Mesenchymal stem cell (in vitro differentiated cells and primary cell): ENCODE results near the gene BPIFB6.

Source experiments
- DNase-seq: peaks from one replicate; pipeline ENCODE4 v3.0.0-alpha.2; 2013
- H2AFZ ChIP-seq: one replicate; pipeline ENCODE4 v1.6.1; 2013; ENCODE audit warnings: low read depth, mild to moderate bottlenecking, control low read depth, inconsistent platforms, low read length, moderate library complexity
- H2AK5ac ChIP-seq: 2 replicates; pipeline ENCODE4 v1.6.1; 2013; ENCODE audit warnings: low read length, moderate library complexity, mild to moderate bottlenecking, inconsistent platforms; ENCODE audit not compliant: severe bottlenecking
- H2BK120ac ChIP-seq: one replicate; pipeline ENCODE4 v1.6.1; 2013; ENCODE audit warnings: low read depth, mild to moderate bottlenecking, inconsistent platforms, low read length, moderate library complexity
- H2BK12ac ChIP-seq, 2 experiments: one replicate each; pipeline ENCODE4 v1.6.1; 2013; ENCODE audit warnings: inconsistent platforms in 2 of 2, low read length in 2 of 2, mild to moderate bottlenecking in 2 of 2, moderate library complexity in 2 of 2, control low read depth in 1 of 2
- H2BK15ac ChIP-seq: one replicate; pipeline ENCODE4 v1.6.1; 2013; ENCODE audit warnings: mild to moderate bottlenecking, low read depth, inconsistent platforms; ENCODE audit not compliant: poor library complexity, severe bottlenecking
- H2BK5ac ChIP-seq: 2 replicates; pipeline ENCODE4 v1.6.1; 2013; ENCODE audit warnings: low read depth, mild to moderate bottlenecking, low read length, control low read depth, inconsistent platforms; ENCODE audit not compliant: poor library complexity, severe bottlenecking
- H3K14ac ChIP-seq, 2 experiments: one replicate each; pipeline ENCODE4 v1.6.1; 2013; ENCODE audit warnings: inconsistent platforms in 2 of 2, low read length in 2 of 2, control low read depth in 1 of 2, mild to moderate bottlenecking in 1 of 2, moderate library complexity in 1 of 2
- H3K18ac ChIP-seq, 2 experiments: one replicate each; pipeline ENCODE4 v1.6.1; 2013; ENCODE audit warnings: inconsistent platforms in 2 of 2, low read length in 2 of 2, control low read depth in 1 of 2, low read depth in 1 of 2, mild to moderate bottlenecking in 1 of 2
- H3K23ac ChIP-seq, 2 experiments: one replicate each; pipeline ENCODE4 v1.6.1; 2013; ENCODE audit warnings: inconsistent platforms in 2 of 2, low read length in 2 of 2, mild to moderate bottlenecking in 2 of 2, moderate library complexity in 2 of 2, control low read depth in 1 of 2
- H3K27ac ChIP-seq: 2 replicates; pipeline ENCODE4 v1.5.1; 2013; ENCODE audit warnings: mild to moderate bottlenecking, moderate library complexity, low read length, control low read depth, inconsistent platforms; ENCODE audit not compliant: poor library complexity, severe bottlenecking
- H3K27me3 ChIP-seq, 2 experiments: 2 replicates each; pipeline versions ENCODE4 v1.6.1 to v1.7.0; 2013; ENCODE audit warnings: low read length in 2 of 2, mild to moderate bottlenecking in 2 of 2, moderate library complexity in 2 of 2, control low read depth in 1 of 2, inconsistent platforms in 1 of 2; ENCODE audit not compliant: control insufficient read depth in 1 of 2, insufficient read depth in 1 of 2
- H3K36me3 ChIP-seq, 2 experiments: 2 replicates each; pipeline versions ENCODE4 v1.6.1 to v1.7.0; 2013; ENCODE audit warnings: low read length in 2 of 2, control low read depth in 1 of 2, inconsistent platforms in 1 of 2, low read depth in 1 of 2, mild to moderate bottlenecking in 1 of 2; ENCODE audit not compliant: insufficient read depth in 2 of 2, control insufficient read depth in 1 of 2
- H3K4ac ChIP-seq, 2 experiments: one replicate each; pipeline ENCODE4 v1.6.1; 2013; ENCODE audit warnings: inconsistent platforms in 2 of 2, low read length in 2 of 2, mild to moderate bottlenecking in 2 of 2, moderate library complexity in 2 of 2, control low read depth in 1 of 2, low read depth in 1 of 2
- H3K4me1 ChIP-seq: 2 replicates; pipeline ENCODE4 v1.6.1; 2013; ENCODE audit warnings: low read depth, low read length, control low read depth; ENCODE audit not compliant: control insufficient read depth, insufficient read depth
- H3K4me2 ChIP-seq: 2 replicates; pipeline ENCODE4 v1.6.1; 2013; ENCODE audit warnings: low read length, mild to moderate bottlenecking, inconsistent platforms; ENCODE audit not compliant: poor library complexity, severe bottlenecking
- H3K4me3 ChIP-seq, 2 experiments: 2 replicates each; pipeline versions ENCODE4 v1.5.1 to v1.7.0; 2013; ENCODE audit warnings: low read length in 2 of 2, mild to moderate bottlenecking in 2 of 2, control low read depth in 1 of 2, low read depth in 1 of 2; ENCODE audit not compliant: insufficient read depth in 1 of 2
- H3K79me1 ChIP-seq: replicated peaks from 2 replicates; pipeline ENCODE4 v1.6.1; 2013; ENCODE audit warnings: mild to moderate bottlenecking, control low read depth, low read length, inconsistent platforms; ENCODE audit not compliant: poor library complexity, severe bottlenecking
- H3K9ac ChIP-seq: 2 replicates; pipeline ENCODE4 v1.7.0; 2013; ENCODE audit warnings: mild to moderate bottlenecking, low read length, moderate library complexity
- H3K9me3 ChIP-seq: 2 replicates; pipeline ENCODE4 v1.7.0; 2013; ENCODE audit warnings: mild to moderate bottlenecking, low read length; ENCODE audit not compliant: control insufficient read depth
- H4K8ac ChIP-seq: one replicate; pipeline ENCODE4 v1.6.1; 2013; ENCODE audit warnings: inconsistent platforms, mild to moderate bottlenecking, low read length, moderate library complexity
- H4K91ac ChIP-seq: one replicate; pipeline ENCODE4 v1.6.1; 2013; ENCODE audit warnings: mild to moderate bottlenecking, low read length, inconsistent platforms
- WGBS: methylation state at CpG from one replicate; pipeline ENCODE4 v1.1.7; 2013; ENCODE audit warnings: mixed read lengths; 5-methylcytosine and 5-hydroxymethylcytosine counted together

The BPIFB6 gene

DNA sequence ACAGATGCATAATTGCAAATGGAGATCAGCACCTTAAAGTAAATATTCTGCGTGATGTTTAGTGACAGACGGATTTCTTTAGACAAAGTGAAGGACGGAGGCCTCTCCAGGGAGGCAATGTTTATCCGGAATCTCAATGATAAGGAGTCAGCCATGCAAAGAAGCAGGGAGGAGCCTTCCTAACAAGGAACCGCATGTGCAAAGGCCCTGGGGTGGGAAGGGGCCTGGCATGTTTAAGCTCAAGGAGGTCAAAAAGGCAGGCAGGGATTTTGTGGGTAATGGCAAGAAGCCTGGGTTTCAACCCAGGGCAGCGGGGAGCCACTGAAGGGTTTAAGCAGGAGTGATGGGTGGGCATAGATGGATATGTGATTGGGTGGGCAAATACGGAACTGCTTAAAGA, 22.9 kb downstream of the BPIFB6 start:
- H3K14ac ChIP-seq: no peak overlapping the region
- DNase-seq: no peak
- no peak overlapping the region for H2BK5ac ChIP-seq
- no peak overlapping the region for H3K9ac ChIP-seq
- no peak overlapping the region for H3K27ac ChIP-seq
- no peaks in the 10 kb centered on the region for H3K4me1 ChIP-seq
- H3K36me3 ChIP-seq: no peaks in the 10 kb centered on the region
- no peak overlapping the region for H4K91ac ChIP-seq
- H3K4me2 ChIP-seq: no peak overlapping the region
- H4K8ac ChIP-seq: no peak overlapping the region
- no peaks in the 10 kb centered on the region for H3K9me3 ChIP-seq
- no peak overlapping the region for H3K18ac ChIP-seq
- no peak overlapping the region for H2BK120ac ChIP-seq
- no peak overlapping the region for H2BK15ac ChIP-seq
- H3K27me3 ChIP-seq: peaks cover 26 to 61% of the 10 kb centered on the region in 2 experiments
- H2BK12ac ChIP-seq: no peak overlapping the region
- WGBS: 82% methylated on average over 6 of the region's 7 CpGs
- H3K79me1 ChIP-seq: no peaks in the 10 kb centered on the region
- H2AFZ ChIP-seq: no peak overlapping the region
- H3K23ac ChIP-seq: no peak overlapping the region
- no peak overlapping the region for H3K4ac ChIP-seq
- H3K4me3 ChIP-seq: no peak overlapping the region
- H2AK5ac ChIP-seq: no peak overlapping the region

DNA sequence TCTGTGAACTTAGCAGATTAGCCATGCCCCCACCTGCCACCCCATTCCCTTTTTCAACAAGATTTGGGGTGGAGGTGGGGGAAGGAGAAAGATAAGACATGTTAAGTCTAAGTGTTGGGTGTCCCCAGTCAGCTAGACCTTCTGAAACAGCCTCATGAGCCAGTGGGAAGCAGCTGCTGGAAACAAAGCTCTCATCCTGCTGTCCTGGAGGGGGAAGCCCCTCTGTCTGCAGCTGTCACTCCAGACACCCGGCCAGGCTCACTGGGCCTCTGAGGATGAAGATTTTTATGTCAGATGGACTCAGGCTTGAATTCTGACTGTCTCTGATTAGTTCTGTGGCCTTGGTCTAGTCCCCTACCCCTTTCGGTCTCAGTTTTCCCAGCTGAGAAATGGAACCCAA, 23.3 kb downstream of the BPIFB6 start:
- 84% methylated on average over 2 of the region's 2 CpGs for WGBS
- Histone ChIP-seq H3K23ac (no peak overlapping the region), H3K18ac (no peak overlapping the region), H3K9ac (no peak overlapping the region), H2BK120ac (no peak overlapping the region), H3K14ac (no peak overlapping the region), H3K4me3 (no peak overlapping the region), H3K4me1 (no peaks in the 10 kb centered on the region), H2AFZ (no peak overlapping the region), H2BK5ac (no peak overlapping the region), H2BK15ac (no peak overlapping the region), H3K4ac (no peak overlapping the region), H3K36me3 (no peaks in the 10 kb centered on the region), H3K27ac (no peak overlapping the region), H4K8ac (no peak overlapping the region), H2AK5ac (no peak overlapping the region), H3K9me3 (no peaks in the 10 kb centered on the region), H3K79me1 (no peaks in the 10 kb centered on the region), H3K27me3 (peaks cover 26 to 65% of the 10 kb centered on the region in 2 experiments), H2BK12ac (no peak overlapping the region), H4K91ac (no peak overlapping the region), H3K4me2 (no peak overlapping the region)
- DNase-seq: no peak

DNA sequence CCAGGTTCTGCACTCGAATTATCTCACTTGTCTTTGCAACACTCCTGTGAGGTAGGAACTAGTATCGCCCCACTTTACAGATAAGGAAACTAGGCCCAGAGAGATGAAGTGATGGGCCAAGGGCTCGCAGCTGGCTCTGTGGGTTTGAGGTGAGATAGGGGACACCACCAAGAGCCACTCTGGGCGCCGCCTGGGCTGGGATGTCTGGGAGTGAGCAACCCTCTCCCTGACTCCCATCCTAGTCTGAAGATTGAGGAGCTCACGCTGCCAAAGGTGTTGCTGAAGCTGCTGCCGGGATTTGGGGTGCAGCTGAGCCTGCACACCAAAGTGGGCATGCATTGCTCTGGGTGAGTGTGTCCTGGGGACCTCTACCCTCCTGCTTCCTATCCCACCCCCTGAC, 27.7 kb downstream of the BPIFB6 start:
- no peaks in the 10 kb centered on the region for H3K36me3 ChIP-seq
- H4K8ac ChIP-seq: no peak overlapping the region
- no peak overlapping the region for H2BK120ac ChIP-seq
- 73% methylated on average over 7 of the region's 7 CpGs for WGBS
- no peak for DNase-seq
- no peak overlapping the region for H4K91ac ChIP-seq
- no peak overlapping the region for H3K4me3 ChIP-seq
- H3K79me1 ChIP-seq: no peaks in the 10 kb centered on the region
- no peak overlapping the region for H3K9ac ChIP-seq
- no peak overlapping the region for H2BK12ac ChIP-seq
- no peaks in the 10 kb centered on the region for H3K4me1 ChIP-seq
- no peak overlapping the region for H3K27ac ChIP-seq
- H3K27me3 ChIP-seq: peaks cover 26 to 62% of the 10 kb centered on the region in 2 experiments
- H2BK15ac ChIP-seq: no peak overlapping the region
- H3K14ac ChIP-seq: no peak overlapping the region
- H3K23ac ChIP-seq: no peak overlapping the region
- H2AK5ac ChIP-seq: no peak overlapping the region
- no peaks in the 10 kb centered on the region for H3K9me3 ChIP-seq
- no peak overlapping the region for H3K4ac ChIP-seq
- no peak overlapping the region for H3K4me2 ChIP-seq
- H2BK5ac ChIP-seq: no peak overlapping the region
- H2AFZ ChIP-seq: no peak overlapping the region
- H3K18ac ChIP-seq: no peak overlapping the region

DNA sequence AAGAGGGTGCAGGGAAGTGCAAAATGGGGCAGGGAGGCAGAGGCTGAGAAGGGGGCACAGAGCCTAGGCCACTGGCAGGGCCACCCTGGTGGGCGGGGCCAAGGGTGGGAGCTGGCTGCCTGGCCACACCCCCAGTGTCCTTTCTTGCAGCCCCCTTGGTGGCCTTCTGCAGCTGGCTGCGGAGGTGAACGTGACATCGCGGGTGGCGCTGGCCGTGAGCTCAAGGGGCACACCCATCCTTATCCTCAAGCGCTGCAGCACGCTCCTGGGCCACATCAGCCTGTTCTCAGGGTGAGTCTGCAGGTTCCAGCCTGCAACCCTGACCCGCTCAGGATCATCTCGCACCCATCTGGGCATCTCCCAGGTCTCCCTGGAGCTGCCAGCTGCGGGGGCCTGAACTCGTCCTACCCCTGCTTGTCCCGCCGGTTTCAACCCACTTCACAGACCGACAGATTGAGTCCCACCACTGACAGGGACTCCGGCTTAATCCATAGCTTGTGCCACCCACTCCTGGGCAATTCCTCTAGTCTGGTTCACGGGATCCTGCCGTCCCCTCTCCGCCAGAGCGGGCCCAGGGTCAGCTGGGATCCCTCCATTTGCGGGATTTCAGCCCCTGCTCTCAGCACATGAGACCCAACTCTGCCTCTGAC, 28.4 kb downstream of the BPIFB6 start:
- no peak overlapping the region for H3K9ac ChIP-seq
- peaks cover 21 to 55% of the 10 kb centered on the region in 2 experiments for H3K27me3 ChIP-seq
- H3K9me3 ChIP-seq: no peaks in the 10 kb centered on the region
- DNase-seq: no peak
- H3K4me1 ChIP-seq: no peaks in the 10 kb centered on the region
- H2BK12ac ChIP-seq: no peak overlapping the region
- no peaks in the 10 kb centered on the region for H3K79me1 ChIP-seq
- no peak overlapping the region for H4K91ac ChIP-seq
- no peak overlapping the region for H2BK5ac ChIP-seq
- H3K18ac ChIP-seq: no peak overlapping the region
- H3K4me2 ChIP-seq: no peak overlapping the region
- no peak overlapping the region for H2AK5ac ChIP-seq
- no peak overlapping the region for H2BK120ac ChIP-seq
- H2AFZ ChIP-seq: no peak overlapping the region
- no peak overlapping the region for H3K27ac ChIP-seq
- no peak overlapping the region for H4K8ac ChIP-seq
- H3K4ac ChIP-seq: no peak overlapping the region
- no peak overlapping the region for H3K14ac ChIP-seq
- no peak overlapping the region for H2BK15ac ChIP-seq
- H3K23ac ChIP-seq: no peak overlapping the region
- no peaks in the 10 kb centered on the region for H3K36me3 ChIP-seq
- H3K4me3 ChIP-seq: no peak overlapping the region
- WGBS: 90% methylated on average over 22 of the region's 22 CpGs
